Measurements from ENCODE around the gene CBX6. TPM values are rescaled to one million over a fixed set of nuclear protein-coding genes. Genes with fewer than 3 reads are reported as not detected.

CBX6 gene
- total RNA-seq, 3 donors from 2014 or later (not counting 1 experiment from before 2014, with no cell fraction given): 68.0 to 81.5 (median 75.7) TPM

DNA sequence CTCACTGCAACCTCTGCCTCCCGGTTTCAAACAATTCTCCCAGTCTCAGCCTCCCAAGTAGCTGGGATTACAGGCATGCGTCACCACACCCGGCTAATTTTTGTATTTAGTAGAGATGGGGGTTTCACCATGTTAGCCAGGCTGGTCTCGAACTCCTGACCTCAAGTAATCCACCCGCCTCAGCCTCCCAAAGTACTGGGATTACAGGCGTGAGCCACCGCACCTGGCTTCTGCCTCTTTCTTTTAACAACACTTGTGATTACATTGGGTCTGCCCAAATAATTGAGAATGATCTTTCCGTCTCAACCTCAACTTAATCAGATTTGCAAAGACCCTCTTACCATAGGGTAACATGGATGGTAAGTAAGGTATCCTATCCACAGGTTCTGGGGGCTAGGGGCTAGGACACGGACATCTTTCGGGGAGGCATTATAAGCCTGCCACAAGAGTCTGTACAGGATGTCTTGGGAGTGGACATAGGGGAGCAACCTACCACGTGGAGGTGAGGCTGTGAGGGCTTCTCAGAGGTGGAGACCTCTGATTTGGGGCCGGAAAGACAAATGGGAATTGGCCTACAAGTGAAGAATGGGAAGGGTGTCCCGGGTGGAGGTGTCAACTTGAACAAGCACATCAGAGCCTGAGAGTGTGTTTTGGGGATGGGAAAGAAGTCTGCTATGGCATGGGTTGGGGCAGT lies 2.7 kb upstream of the CBX6 start:
- TF ChIP-seq, protein P1, sequence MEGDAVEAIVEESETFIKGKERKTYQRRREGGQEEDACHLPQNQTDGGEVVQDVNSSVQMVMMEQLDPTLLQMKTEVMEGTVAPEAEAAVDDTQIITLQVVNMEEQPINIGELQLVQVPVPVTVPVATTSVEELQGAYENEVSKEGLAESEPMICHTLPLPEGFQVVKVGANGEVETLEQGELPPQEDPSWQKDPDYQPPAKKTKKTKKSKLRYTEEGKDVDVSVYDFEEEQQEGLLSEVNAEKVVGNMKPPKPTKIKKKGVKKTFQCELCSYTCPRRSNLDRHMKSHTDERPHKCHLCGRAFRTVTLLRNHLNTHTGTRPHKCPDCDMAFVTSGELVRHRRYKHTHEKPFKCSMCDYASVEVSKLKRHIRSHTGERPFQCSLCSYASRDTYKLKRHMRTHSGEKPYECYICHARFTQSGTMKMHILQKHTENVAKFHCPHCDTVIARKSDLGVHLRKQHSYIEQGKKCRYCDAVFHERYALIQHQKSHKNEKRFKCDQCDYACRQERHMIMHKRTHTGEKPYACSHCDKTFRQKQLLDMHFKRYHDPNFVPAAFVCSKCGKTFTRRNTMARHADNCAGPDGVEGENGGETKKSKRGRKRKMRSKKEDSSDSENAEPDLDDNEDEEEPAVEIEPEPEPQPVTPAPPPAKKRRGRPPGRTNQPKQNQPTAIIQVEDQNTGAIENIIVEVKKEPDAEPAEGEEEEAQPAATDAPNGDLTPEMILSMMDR (IDR thresholded peaks at IDR 0.05): no peak
- Mint-ChIP-seq H3K9me3 (no peaks in the 10 kb centered on the region), H3K4me3 (peak overlapping the region; percentile 70), H3K27ac (peak overlapping the region; percentile 39 to 73), H3K4me1 (peaks cover 25 to 35% of the 10 kb centered on the region in 2 donors), H3K36me3 (no peaks in the 10 kb centered on the region), H3K27me3 (ENCODE audit: low read depth in 2 of 2) (peaks cover 8 to 14% of the 10 kb centered on the region in 2 donors)
- intact Hi-C loops (cut with micrococcal nuclease): loop anchor here (5.0 kb wide), 2 partner anchors 278 to 658 kb away; partner anchors contain the start of genes CBX7 and RPS19BP1
- DNase-seq (no peak), ATAC-seq (no peak)
- WGBS (ENCODE audit: insufficient coverage): 90% methylated on average over 12 of the region's 13 CpGs
- Histone ChIP-seq H3K36me3 (ENCODE audit: control insufficient read depth, insufficient read depth, low read length) (peaks cover 3% of the 10 kb centered on the region), H3K4me3 (ENCODE audit: low read length) (no peak overlapping the region), H3K9me3 (ENCODE audit: control insufficient read depth, insufficient read depth, low read length) (no peaks in the 10 kb centered on the region), H3K27me3 (ENCODE audit: control insufficient read depth, insufficient read depth, low read length) (no peaks in the 10 kb centered on the region), H3K4me1 (ENCODE audit: control insufficient read depth, insufficient read depth, low read length) (peaks cover 34% of the 10 kb centered on the region), H3K27ac (ENCODE audit: low read length) (no peak overlapping the region)

DNA sequence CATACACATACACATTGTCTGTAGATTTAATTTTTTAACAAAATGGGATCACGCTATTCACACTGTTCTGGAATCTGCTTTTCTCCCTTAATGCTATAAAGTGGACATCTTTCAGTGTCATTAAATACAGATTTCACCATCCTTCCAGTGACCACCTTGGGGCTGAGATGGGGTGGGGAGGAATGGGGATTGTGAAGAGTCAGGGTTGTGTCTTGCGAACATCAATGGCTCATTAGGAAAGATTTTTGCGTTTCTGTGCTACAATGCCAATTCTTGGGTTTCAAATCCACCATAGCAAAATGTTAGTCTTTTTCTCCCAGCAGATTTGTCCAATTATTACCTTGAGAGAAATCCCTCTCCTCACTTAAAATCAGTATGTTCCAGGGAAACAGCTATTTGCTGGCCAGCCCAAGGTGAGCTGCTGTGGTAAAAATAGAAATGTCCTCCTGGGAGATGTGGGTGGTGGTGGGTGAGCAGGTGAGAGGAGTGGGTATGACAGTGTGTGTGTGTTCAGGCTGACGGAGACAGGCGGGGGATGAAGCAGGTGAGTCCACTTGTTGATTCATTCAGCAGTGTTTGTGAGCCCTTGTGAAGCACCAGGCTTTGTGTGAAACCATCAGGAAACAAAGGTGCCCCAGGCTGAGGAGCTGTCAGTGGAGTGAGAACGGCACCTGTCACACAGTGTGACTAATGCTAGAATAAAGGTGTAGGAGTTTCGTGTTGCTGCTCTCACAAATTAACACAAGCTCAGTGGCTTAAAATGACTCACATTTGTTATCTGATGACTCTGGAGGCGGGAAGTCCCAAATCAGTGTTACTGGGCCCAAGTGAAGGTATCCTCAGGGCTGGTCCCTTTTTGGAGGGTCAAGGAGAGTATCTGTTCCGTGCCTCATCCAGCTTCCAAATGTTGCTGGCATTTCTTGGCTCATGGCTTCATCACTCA lies 1.7 kb upstream of the CBX6 start:
- TF ChIP-seq, protein P1 (IDR thresholded peaks at IDR 0.05): no peak
- Histone ChIP-seq H3K36me3 (ENCODE audit: control insufficient read depth, insufficient read depth, low read length) (peaks cover 5% of the 10 kb centered on the region), H3K27ac (ENCODE audit: low read length) (no peak overlapping the region), H3K9me3 (ENCODE audit: control insufficient read depth, insufficient read depth, low read length) (no peaks in the 10 kb centered on the region), H3K27me3 (ENCODE audit: control insufficient read depth, insufficient read depth, low read length) (no peaks in the 10 kb centered on the region), H3K4me1 (ENCODE audit: control insufficient read depth, insufficient read depth, low read length) (peaks cover 42% of the 10 kb centered on the region), H3K4me3 (ENCODE audit: low read length) (no peak overlapping the region)
- Mint-ChIP-seq H3K4me3 (peak overlapping the region; percentile 86), H3K36me3 (no peaks in the 10 kb centered on the region), H3K4me1 (peaks cover 26 to 36% of the 10 kb centered on the region in 2 donors), H3K27ac (peak overlapping the region; percentile 73 to 91), H3K27me3 (ENCODE audit: low read depth in 2 of 2) (peaks cover 8 to 14% of the 10 kb centered on the region in 2 donors), H3K9me3 (no peaks in the 10 kb centered on the region)
- intact Hi-C loops (cut with micrococcal nuclease): loop anchor here (5.0 kb wide), 2 partner anchors 279 to 659 kb away; partner anchors contain the start of genes CBX7 and RPS19BP1
- DNase-seq (peak in 1 of 2 donors; percentile 67), ATAC-seq (peak in 2 of 3 donors; percentile 17 to 52)
- 48% methylated on average over 8 of the region's 9 CpGs for WGBS (ENCODE audit: insufficient coverage)

DNA sequence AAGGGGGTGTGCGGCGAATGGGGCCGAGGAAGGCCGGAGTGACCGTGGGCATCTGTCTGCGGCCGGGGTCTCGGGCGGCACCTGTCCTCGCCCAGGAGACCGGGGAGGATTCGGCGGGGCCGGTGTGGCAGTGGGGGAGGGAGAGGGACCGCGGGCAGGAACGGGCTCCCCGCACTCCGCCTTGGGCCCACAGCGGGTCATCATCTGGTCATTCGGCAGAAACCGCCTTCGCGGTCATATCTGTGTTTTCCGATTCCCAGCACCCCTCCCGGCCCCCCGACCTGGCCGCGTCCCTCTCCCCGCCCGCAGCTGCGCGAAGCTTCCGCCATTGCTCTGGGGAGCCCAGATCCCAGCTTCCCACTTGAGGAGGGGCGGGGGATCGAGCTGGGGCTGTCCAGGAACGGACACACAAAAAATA lies 824 bp upstream of the CBX6 start:
- Histone ChIP-seq H3K27ac (ENCODE audit: low read length) (peak overlapping the region; percentile 64), H3K36me3 (ENCODE audit: control insufficient read depth, insufficient read depth, low read length) (peaks cover 8% of the 10 kb centered on the region), H3K9me3 (ENCODE audit: control insufficient read depth, insufficient read depth, low read length) (no peaks in the 10 kb centered on the region), H3K27me3 (ENCODE audit: control insufficient read depth, insufficient read depth, low read length) (no peaks in the 10 kb centered on the region), H3K4me3 (ENCODE audit: low read length) (peak overlapping the region; percentile 58), H3K4me1 (ENCODE audit: control insufficient read depth, insufficient read depth, low read length) (peaks cover 50% of the 10 kb centered on the region)
- no peaks in the 10 kb centered on the region for H3K36me3 Mint-ChIP-seq
- no peaks in the 10 kb centered on the region for H3K9me3 Mint-ChIP-seq
- WGBS (ENCODE audit: insufficient coverage): under 1% methylated on average over 37 of the region's 37 CpGs
- intact Hi-C loops (cut with micrococcal nuclease): loop anchor here (5.0 kb wide), 2 partner anchors 279 to 659 kb away; partner anchors contain the start of genes CBX7 and RPS19BP1
- DNase-seq (peak in 1 of 2 donors; percentile 50), ATAC-seq (no peak)
- peak overlapping the region; percentile 86 for H3K4me3 Mint-ChIP-seq
- peaks cover 3 to 11% of the 10 kb centered on the region in 2 donors for H3K27me3 Mint-ChIP-seq (ENCODE audit: low read depth in 2 of 2)
- peaks cover 26 to 45% of the 10 kb centered on the region in 2 donors for H3K4me1 Mint-ChIP-seq
- TF ChIP-seq, protein P1 (IDR thresholded peaks at IDR 0.05): no peak
- H3K27ac Mint-ChIP-seq: peak overlapping the region; percentile 73 to 91
